AG08395 (cell line): Measurements from ENCODE around the gene MDM1.
A peak's percentile ranks its signal among the peaks of the same experiment; 100 is the strongest.

Source experiments
- DNase-seq: peaks from one replicate; pipeline ENCODE4 v3.0.0; 2012; ENCODE audit warnings: mixed read lengths, low spot score

Gene MDM1

GRCh38 chr12:68331869-68332727, at the start of gene MDM1:
Gene MDM1, minus strand, starts transcription at chr12:68332362. Its CDS starts 117 bp downstream, at chr12:68332245.
- DNase-seq = peak; percentile 98

DNA sequence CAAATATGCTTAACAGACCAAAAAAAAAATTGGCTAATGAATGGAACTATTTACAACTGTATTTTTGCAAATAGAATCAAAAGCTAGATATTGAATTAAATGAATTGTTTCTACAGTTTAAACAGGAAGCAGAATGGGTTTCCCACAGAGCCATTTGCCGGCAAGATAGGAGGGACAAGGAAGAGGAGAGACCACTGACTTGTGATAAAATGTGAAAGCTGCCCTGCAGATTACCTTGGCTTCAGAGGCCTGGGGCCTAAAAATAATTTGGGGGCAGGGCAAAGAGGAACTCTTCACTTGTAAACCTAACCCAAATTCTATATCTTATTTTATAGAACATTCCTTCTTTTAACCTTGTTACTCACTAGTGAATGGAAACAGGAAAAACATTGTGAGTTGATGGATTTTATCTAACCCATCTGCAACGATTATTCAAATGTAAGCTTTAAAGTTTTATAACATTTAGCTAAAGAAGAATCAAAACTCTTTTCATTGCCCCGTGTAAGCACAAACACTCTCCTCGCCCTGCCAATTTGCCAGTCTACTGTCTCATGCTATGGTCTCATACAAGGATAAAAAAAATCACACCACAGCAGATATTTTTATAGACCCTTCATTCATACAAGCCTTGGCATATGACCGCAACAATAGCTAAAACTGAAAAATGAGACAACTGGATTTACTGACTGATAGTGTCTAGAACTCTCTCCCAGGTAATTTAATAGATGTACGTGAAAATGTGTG, 49.5 kb upstream of the MDM1 start:
- no peak for DNase-seq

GRCh38 chr12:68378872-68379606, 46.9 kb upstream of the MDM1 start:
- DNase-seq = peak; percentile 34

- no peak for DNase-seq
Measured at GRCh38 chr12:68377881-68378280, 45.7 kb upstream of the MDM1 start.

DNA sequence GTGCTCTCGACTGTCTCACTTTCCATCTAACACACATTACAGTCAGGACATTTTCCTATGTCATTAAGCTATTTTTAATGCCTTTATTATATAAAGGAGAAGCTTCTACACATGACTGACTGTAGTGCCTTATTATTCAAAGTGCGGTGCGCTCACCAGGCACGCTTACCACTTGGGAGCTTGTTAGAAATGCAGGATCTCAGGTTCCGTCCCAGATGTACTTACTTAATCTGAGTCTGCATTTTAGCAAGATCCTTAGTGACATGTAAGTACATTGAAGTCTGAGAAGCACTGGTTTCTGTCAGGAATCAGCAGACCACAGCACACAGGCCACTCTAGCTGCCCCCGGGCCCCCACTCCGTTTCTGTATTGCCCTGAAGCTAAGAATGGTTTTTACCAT, 44.7 kb upstream of the MDM1 start:
- DNase-seq = no peak

GRCh38 chr12:68375756-68376695, 43.9 kb upstream of the MDM1 start:
- DNase-seq = no peak

- no peak for DNase-seq
Measured at GRCh38 chr12:68374307-68374982, 42.3 kb upstream of the MDM1 start.

DNA sequence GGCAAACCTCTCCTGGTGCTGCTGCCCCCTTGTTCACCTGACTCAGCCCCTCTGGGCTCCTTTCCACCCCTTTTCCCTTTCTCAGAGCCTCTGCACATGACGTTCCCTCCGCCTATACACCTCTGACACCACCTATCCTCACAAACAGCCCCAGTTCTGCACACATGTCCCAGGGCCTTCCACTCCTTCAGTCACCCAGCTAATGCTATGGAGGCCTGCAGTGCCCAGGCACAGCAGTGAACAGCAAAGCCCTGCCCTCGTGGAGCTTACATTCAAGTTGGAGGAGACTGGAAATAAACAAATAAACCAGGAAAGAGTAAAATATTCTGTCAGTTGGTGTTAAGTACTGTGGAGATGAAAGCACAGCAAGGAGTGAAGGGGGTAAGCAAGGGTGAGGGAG, 38.5 kb upstream of the MDM1 start:
- DNase-seq = no peak

GRCh38 chr12:68370006-68370590, 37.9 kb upstream of the MDM1 start:
- no peak for DNase-seq

DNA sequence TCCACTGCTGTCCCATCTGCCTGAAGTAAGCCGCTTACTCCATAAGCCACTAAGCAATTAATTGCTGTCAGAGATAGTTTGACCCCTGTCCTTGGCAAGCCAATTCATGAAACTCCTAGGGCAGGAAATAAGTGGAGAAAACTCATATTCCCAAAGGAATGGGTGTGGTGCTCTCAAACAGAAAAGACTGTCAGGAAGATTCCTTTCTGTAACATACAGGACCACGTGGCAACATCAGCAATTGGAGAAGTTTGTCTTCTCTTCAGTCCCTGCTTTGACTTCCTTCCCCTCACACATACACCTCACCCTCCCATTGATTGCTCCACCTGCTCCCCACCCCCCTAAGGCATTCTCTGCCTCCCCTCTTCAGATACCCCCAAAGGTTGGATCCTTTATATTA, 36.2 kb upstream of the MDM1 start:
- peak; percentile 6 for DNase-seq

- no peak for DNase-seq
Measured at GRCh38 chr12:68367903-68368302, 35.7 kb upstream of the MDM1 start.

DNA sequence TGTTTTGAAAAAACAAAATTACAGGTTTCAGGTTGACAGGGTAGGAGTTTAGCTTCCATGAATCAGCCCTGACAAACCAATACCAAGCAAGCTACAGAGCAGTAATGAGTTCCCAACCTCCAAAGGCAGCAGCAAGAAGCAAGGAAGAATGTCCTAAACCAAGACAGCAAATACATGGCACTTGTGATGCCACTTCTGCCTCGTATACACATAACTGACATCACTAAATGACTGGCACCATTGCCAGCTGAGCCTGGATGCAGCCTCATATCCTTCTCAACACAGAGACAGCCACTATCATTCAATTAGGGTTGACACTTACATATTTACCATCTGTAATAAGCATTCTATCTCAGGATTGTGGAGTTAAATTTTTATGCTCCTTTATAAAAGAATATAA, 35.0 kb upstream of the MDM1 start:
- no peak for DNase-seq

DNA sequence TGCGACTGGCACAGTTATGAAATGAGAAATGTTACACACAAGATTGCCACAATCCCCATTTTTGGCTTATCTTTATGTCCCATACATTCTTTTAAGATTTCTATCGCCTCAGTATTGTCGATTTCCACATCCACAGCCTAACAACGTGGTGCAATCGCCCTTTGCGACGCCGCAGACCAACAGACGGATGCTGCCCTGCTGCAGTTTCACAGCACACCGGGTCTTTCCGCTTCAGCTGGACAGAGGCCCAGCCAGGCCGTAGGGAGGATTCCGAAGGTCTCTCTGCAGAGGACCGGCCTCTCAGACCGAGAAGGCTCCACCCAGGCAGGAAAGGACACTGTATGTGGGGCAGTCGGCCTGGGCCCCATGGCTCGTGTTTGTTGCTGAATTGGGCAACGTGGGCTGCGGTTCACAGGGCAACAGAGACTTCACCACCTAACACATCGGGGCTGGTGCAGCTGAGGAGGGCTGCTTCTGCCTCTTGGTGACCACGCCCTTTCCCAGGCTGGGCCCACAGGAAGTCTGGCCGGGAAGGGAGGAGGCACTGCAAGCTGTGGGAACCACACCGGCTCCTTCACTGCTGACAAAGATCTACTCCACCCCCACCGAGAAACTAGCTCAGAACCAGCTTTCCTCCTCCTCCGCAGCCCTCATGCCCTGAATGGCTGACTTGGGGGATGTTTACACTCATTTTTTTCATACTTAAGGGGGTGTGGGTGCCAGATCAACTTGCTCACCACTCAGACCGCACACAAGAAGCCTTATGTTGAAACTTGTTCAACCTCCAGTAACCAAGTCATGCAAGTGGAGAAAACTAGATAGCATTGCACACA, 32.9 kb upstream of the MDM1 start:
- peak; percentile 97 for DNase-seq

GRCh38 chr12:68364328-68364727, 32.2 kb upstream of the MDM1 start:
- DNase-seq = no peak

DNA sequence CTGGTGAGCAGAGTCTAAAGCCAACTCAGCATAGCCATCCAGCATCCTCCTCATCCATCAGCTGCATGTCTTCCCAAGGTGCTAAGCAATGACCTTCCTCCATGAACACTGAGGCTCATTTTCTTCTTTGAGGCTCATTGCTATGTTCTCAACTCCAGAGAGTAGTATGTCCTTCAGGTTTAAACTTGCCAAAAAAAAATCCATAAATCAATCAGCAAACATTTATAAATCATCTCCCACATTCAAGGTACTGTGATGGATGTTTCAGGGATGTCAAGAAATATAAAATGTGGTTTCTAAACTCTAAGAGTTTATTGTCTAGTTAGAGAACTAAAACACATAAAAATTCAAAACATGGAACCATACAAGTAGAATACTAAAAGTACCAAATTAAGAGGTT, 29.8 kb upstream of the MDM1 start:
- DNase-seq = no peak

- no peak for DNase-seq
Measured at GRCh38 chr12:68359674-68360073, 27.5 kb upstream of the MDM1 start.

DNA sequence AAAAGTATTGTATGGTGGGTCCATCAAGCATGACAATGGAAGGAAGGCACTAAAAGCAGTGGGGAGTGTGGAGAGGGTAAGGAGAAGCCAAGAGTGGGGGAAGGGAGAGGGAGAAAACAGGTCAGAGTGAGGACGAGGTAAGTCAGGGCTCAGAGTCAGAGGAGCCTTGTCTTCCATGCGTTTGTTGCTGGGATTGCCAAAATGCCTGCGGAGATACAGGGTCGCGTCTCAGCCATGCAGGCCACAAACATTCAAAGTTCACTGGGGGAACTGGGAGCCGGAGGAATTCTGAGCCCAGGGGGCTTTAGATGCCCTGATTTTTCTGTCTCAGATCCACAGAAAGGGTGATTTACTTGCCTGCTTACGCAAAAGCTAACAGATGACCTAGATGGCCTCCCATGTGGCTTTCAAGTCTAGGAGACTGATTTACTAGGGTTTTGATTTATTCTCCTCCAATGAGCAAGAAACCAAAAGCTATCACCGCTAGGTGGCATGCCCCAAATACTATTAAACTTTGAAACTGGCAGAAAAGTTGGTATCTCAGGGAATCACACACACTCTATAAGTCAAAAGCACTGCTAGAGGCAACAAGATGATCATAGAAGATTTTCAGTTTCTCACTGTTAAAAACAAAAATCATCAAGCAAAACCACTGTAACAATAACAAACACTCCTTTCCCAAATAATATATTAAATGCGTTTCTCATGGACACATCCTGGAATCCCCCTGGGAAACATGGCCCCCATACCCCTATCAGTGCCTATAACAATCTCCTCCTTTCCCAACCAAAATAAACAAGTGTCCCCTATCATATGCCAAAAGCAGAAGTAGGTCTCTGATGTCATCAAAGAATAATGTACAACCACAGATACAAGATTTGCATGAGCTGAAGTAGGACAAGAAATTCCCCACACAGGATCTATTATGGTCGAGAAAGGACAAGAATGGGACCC, 26.6 kb upstream of the MDM1 start:
- peak; percentile 68 for DNase-seq

- DNase-seq = no peak
Measured at GRCh38 chr12:68356986-68357385, 24.8 kb upstream of the MDM1 start.
